AG09309 (cell line): ENCODE results near the gene HSPH1.

Source experiments
- DNase-seq: peaks from one replicate; pipeline ENCODE4 v3.0.0-alpha.2; 2010; ENCODE audit warnings: low read depth
- H3K4me3 ChIP-seq: 2 replicates; pipeline ENCODE4 v1.5.1; 2011; ENCODE audit warnings: mild to moderate bottlenecking, low read depth, low read length, moderate library complexity; ENCODE audit not compliant: control insufficient read depth
- CTCF ChIP-seq: IDR thresholded peaks from 2 replicates; pipeline ENCODE4 v1.5.1; 2011; ENCODE audit warnings: mild to moderate bottlenecking, low read depth, low read length, inconsistent platforms; ENCODE audit not compliant: insufficient read depth, control insufficient read depth; ENCODE audit errors: missing control alignments

The HSPH1 gene

GRCh38 chr13:31195616-31196015, 33.9 kb upstream of the HSPH1 start:
- DNase-seq: no peak
- no peak for TF ChIP-seq CTCF
- no peak overlapping the region for H3K4me3 ChIP-seq

GRCh38 chr13:31192306-31192705, 30.6 kb upstream of the HSPH1 start:
- no peak for TF ChIP-seq CTCF
- DNase-seq: no peak
- H3K4me3 ChIP-seq: no peak overlapping the region

DNA sequence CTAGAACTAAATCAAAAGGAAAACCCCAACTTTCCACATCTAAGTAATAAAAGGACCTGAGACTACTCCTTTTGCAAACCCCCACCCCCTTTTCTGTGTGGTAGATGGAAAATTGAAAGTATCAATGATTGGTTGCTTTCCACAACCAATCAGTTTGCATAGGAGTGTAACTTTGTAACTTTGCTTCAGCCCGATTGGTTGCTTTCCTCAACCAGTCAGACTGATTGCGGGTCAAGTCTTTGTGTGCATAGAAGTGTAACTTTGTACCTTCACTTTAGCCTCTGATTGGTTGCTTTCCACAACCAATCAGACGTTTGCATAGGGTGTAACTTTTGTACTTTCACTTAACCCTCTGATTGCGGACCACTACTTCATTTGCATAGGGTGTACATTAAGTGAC, 30.0 kb upstream of the HSPH1 start:
- DNase-seq: no peak
- H3K4me3 ChIP-seq: no peak overlapping the region
- no peak for TF ChIP-seq CTCF

DNA sequence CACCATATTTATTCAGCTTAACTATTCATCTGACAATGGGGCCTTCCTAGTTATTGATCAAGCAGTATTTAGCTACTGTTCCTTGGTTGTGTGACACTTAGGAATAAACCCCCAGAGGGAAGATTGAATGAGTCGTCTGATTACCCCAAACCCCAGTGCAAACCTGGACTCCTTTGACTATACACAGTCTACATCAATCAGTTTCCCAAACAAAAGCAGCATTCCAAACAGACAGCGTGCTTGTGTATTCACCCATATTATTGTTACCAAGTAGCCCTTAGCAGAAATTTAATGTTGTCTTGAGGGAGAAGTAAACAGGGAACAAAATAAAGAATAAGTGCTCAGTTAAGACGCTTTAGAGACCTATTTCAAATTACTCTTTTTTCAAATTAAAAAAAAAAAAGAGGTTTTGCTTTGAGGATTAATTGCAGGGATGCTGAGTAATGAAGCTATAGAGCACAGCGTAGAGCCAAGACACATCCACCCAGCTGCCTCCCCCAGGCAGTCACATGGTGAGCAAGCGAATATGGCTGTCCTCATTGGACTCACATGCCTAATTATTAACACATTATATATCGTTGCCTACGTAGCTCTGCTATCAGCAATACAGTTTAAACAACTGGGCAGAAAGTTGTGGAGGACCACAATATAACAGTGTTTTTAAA, 23.4 kb upstream of the HSPH1 start:
- no peak for DNase-seq
- no peak for TF ChIP-seq CTCF
- no peak overlapping the region for H3K4me3 ChIP-seq

DNA sequence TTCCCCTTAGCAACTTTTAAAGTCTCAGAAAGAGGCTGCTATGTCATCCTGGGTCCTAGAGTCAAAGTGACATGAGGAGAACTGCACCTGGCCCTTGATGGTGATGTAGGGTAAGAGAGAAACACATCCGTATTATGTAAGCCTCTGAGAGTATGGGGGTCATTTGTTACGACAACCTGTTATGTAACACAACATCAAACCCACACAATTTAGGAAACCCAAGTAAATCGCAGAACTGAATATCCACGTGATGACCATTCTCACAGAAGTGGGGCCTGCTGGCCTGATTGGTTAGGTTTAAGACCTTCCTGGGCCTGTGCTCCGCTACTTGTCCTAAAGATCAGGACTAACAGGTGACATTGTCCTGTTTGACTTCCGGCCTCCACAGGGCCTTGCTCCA, 22.7 kb upstream of the HSPH1 start:
- no peak for TF ChIP-seq CTCF

DNA sequence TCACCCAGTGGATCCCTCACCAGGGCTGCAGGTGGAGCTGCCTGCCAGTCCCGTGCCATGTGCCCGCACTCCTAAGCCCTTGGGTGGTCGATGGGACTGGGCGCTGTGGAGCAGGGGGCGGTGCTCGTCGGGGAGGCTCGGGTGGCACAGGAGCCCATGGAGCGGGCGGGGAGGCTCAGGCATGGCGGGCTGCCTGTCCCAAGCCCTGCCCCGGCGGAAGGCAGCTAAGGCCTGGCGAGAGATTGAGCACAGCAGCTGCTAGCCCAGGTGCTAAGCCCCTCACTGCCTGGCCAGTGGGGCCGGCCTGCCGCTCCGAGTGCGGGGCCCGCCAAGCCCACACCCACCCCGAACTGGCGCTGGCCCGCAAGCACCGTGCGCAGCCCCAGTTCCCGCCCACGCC, 21.3 kb upstream of the HSPH1 start:
- DNase-seq: no peak
- H3K4me3 ChIP-seq: no peak overlapping the region
- TF ChIP-seq CTCF: no peak

More for the DNA sequence above, 22.7 kb upstream of the HSPH1 start:
- DNase-seq: no peak
- H3K4me3 ChIP-seq: no peak overlapping the region
